Muscle of leg (tissue), 16 donors: ENCODE data around the gene NCDN. TPM values are rescaled to one million over a fixed set of nuclear protein-coding genes. Genes with fewer than 3 reads are reported as not detected.

Experiments used
- DNase-seq: peaks from one replicate; pipeline ENCODE4 v3.0.0; 2013
- H3K27ac ChIP-seq: one replicate; pipeline ENCODE4 v1.5.1; 2013; ENCODE audit warnings: mild to moderate bottlenecking, low read length, control low read depth
- H3K27me3 ChIP-seq: one replicate; pipeline ENCODE4 v1.6.1; 2013; ENCODE audit warnings: low read length; ENCODE audit not compliant: control insufficient read depth, insufficient read depth
- H3K36me3 ChIP-seq: one replicate; pipeline ENCODE4 v1.6.1; 2013; ENCODE audit warnings: low read length; ENCODE audit not compliant: control insufficient read depth, insufficient read depth
- H3K4me1 ChIP-seq: one replicate; pipeline ENCODE4 v1.6.1; 2013; ENCODE audit warnings: low read length; ENCODE audit not compliant: control insufficient read depth, insufficient read depth
- H3K4me3 ChIP-seq: one replicate; pipeline ENCODE4 v1.5.1; 2013; ENCODE audit warnings: low read length, control low read depth
- H3K9me3 ChIP-seq: replicated peaks from 2 replicates; pipeline ENCODE4 v1.6.1; 2013; ENCODE audit warnings: low read depth, low read length; ENCODE audit not compliant: control insufficient read depth
- WGBS: methylation state at CpG from one replicate; pipeline ENCODE4 v1.1.5; 2013; ENCODE audit warnings: missing lambda C conversion rate; ENCODE audit not compliant: insufficient coverage; 5-methylcytosine and 5-hydroxymethylcytosine counted together
- long read RNA-seq, 11 donors: transcript quantifications; one replicate each; lab custom pipeline, GENCODE V29; 2026
- polyA plus RNA-seq, 8 donors: library from polyadenylated mRNA; unstranded; fragments of 120-200 nt; gene quantifications; one replicate each; pipeline versions ENCODE4 v1.2.1 to v1.2.3, GENCODE V29; 2013; ENCODE audit warnings: inconsistent platforms in 1 of 8, low replicate concordance in 1 of 8; ENCODE audit not compliant: insufficient read length in 8 of 8, insufficient read depth in 1 of 8
- total RNA-seq: library from RNA; stranded (reverse); fragments of 120-200 nt; gene quantifications from one replicate; pipeline ENCODE4 v1.2.4, GENCODE V29; 2013

Gene NCDN, protein sequence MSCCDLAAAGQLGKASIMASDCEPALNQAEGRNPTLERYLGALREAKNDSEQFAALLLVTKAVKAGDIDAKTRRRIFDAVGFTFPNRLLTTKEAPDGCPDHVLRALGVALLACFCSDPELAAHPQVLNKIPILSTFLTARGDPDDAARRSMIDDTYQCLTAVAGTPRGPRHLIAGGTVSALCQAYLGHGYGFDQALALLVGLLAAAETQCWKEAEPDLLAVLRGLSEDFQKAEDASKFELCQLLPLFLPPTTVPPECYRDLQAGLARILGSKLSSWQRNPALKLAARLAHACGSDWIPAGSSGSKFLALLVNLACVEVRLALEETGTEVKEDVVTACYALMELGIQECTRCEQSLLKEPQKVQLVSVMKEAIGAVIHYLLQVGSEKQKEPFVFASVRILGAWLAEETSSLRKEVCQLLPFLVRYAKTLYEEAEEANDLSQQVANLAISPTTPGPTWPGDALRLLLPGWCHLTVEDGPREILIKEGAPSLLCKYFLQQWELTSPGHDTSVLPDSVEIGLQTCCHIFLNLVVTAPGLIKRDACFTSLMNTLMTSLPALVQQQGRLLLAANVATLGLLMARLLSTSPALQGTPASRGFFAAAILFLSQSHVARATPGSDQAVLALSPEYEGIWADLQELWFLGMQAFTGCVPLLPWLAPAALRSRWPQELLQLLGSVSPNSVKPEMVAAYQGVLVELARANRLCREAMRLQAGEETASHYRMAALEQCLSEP
- total RNA-seq (9.9 TPM), polyA plus RNA-seq (10 to 100 TPM; 15.2 to 20.0 (median 16.3) TPM)
- long read RNA-seq, donor 1: 0 reads
- long read RNA-seq, donor 2: 0 reads
- long read RNA-seq, donor 3, partial matches to known transcripts: 0 of 2 reads
- long read RNA-seq, donor 3, other reads (novel, unspliced or antisense): 0 of 2 reads
- long read RNA-seq, donor 4, partial matches to known transcripts: 0 of 3 reads
- long read RNA-seq, donor 4, other reads (novel, unspliced or antisense): 0 of 3 reads
- long read RNA-seq, donor 5, partial matches to known transcripts: 0 of 6 reads
- long read RNA-seq, donor 5, other reads (novel, unspliced or antisense): 0 of 6 reads
- long read RNA-seq, donor 6, partial matches to known transcripts: 0 of 3 reads
- long read RNA-seq, donor 6, other reads (novel, unspliced or antisense): 0 of 3 reads
- long read RNA-seq, donor 7, partial matches to known transcripts: 11 of 12 reads
- long read RNA-seq, donor 7, other reads (novel, unspliced or antisense): 0 of 12 reads
- long read RNA-seq, donor 8: 0 reads
- long read RNA-seq, donor 9: 0 reads
- long read RNA-seq, donor 10, partial matches to known transcripts: 0 of 1 reads
- long read RNA-seq, donor 10, other reads (novel, unspliced or antisense): 0 of 1 reads
- long read RNA-seq, donor 11, partial matches to known transcripts: 0 of 1 reads
- long read RNA-seq, donor 11, other reads (novel, unspliced or antisense): 0 of 1 reads

DNA sequence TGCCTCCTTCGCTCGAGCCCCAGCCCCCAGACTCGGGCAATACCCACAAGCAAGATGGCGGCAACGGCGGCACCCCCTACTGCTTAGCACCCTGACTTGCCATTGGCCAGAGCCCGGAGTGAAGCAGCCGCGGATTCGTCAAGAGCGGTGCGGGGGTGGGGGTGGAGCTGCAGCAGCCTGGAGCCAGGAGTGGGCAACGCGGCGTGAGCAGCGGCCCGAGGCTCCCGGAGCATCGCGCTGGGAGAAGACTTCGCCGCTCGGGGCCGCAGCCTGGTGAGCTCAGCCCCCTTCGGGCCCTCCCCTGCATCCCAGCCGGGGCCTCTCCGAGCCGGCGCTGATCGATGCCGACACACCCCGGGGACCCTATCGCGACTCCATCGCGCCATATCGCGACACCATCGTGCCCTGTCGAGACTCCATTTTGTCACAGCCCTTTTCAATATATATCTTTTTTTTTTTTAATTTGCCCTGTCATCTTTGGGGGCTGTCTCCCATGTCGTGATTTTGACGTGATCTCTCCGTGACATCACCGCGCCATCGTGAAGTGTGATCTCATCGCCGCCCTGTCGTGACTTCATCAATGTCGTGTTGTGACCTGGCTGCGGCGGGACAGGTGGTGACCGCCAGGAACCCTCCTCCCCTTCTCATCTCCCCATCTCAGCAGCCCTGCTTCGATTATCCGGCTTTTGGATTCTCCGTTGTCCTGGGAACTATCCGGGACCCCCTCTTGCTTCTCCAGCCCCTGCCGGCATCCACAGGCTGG lies at the start of gene NCDN:
Gene NCDN, plus strand, starts transcription at position 189 of the 763 bp plus-strand sequence. Its CDS starts 392 bp downstream, at position 581.
- no peaks in the 10 kb centered on the region for H3K9me3 ChIP-seq
- WGBS: under 1% methylated on average over 52 of the region's 58 CpGs
- H3K4me1 ChIP-seq: peaks cover 45% of the 10 kb centered on the region
- DNase-seq: peak; percentile 99
- peak within 1 kb of the TSS; percentile 84 for H3K4me3 ChIP-seq
- H3K36me3 ChIP-seq: peaks cover 18% of the 10 kb centered on the region
- H3K27me3 ChIP-seq: no peaks in the 10 kb centered on the region
- H3K27ac ChIP-seq: peak within 1 kb of the TSS; percentile 92

DNA sequence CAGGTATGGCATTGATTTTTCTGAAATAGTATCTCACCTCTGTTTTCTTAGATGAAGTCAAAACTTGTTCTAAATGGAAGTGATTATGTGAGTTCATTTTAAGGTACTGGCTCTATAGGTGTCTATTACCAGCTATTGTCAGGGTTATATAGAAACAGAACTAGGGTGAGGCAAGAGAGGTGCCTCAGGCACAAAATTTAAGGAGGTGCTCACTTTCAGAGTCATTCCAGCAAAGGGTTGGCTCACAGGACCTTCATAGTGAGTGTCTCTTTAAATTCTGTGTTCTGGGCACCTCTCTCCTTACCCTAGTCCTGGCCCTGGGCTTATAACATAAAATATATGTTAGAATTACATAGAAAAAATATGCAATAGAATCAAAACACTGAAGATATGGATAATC lies 49.7 kb upstream of the NCDN start:
- Histone ChIP-seq H3K4me1 (no peaks in the 10 kb centered on the region), H3K36me3 (peaks cover 14% of the 10 kb centered on the region), H3K27ac (no peak overlapping the region), H3K27me3 (no peaks in the 10 kb centered on the region), H3K4me3 (no peak overlapping the region), H3K9me3 (no peaks in the 10 kb centered on the region)
- no peak for DNase-seq

DNA sequence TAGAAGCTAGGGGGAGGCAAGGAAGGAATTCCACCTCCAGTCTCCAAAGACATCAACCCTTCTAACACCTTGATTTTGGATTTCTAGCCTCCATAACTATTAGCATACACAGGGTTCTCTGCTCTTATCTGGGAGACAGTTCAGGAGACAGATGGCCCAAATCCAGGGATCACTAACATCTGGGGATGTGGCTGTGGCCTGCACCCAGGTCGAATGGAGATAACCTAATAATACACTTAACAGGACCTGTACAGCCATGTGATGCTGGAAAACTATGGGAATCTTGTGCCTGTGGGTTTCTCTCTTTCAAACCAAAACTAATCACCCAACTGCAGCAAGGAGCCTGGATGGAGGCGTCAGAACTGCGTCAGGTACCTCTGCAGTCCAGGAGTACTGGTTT lies 48.0 kb upstream of the NCDN start:
- no CpG with 5 or more reads among the region's 3 CpGs for WGBS
- Histone ChIP-seq H3K27me3 (no peaks in the 10 kb centered on the region), H3K9me3 (no peaks in the 10 kb centered on the region), H3K27ac (no peak overlapping the region), H3K36me3 (peaks cover 14% of the 10 kb centered on the region), H3K4me1 (no peaks in the 10 kb centered on the region), H3K4me3 (no peak overlapping the region)
- DNase-seq: no peak

DNA sequence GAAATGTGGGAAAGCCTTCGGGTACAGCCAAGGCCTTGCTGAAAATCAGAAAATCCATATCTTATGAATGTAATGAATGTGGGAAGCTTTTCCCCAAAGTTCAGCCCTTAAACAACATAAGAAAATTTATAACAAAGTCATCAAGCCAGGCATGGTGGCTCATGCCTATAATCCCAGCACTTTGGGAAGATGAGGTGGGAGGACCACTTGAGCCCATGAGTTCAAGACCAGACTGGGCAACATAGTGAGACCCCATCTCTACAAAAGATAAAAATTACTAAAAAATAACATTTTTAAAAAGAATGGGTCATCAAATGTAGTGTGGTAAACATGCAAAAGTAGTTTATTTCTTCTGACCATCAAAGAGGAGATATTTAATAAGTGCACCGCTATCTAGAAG lies 46.3 kb upstream of the NCDN start:
- H3K4me1 ChIP-seq: no peaks in the 10 kb centered on the region
- no peak for DNase-seq
- H3K9me3 ChIP-seq: peaks cover under 1% of the 10 kb centered on the region
- H3K27me3 ChIP-seq: no peaks in the 10 kb centered on the region
- WGBS: no CpG with 5 or more reads among the region's 2 CpGs
- peaks cover 6% of the 10 kb centered on the region for H3K36me3 ChIP-seq
- no peak overlapping the region for H3K4me3 ChIP-seq
- H3K27ac ChIP-seq: no peak overlapping the region

DNA sequence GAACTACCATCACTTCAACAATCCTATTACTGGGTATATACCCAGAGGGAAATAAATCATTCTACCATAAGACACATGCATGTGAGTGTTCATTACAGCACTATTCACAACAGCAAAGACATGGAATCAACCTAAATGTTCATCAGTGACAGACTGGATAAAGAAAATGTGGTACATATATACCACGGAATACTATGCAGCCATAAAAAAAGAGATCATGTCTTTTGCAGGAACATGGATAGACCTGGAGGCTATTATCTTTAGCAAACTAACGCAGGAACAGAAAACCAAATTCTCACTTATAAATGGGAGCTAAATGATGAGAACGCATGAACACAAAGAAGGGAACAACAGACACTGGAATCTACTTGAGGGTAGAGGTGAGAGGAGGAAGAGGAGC lies 39.4 kb upstream of the NCDN start:
- no peak for DNase-seq
- no peaks in the 10 kb centered on the region for H3K27me3 ChIP-seq
- H3K4me3 ChIP-seq: no peak overlapping the region
- H3K36me3 ChIP-seq: no peaks in the 10 kb centered on the region
- H3K27ac ChIP-seq: no peak overlapping the region
- H3K9me3 ChIP-seq: peaks cover 9% of the 10 kb centered on the region
- WGBS: no CpG with 5 or more reads among the region's 3 CpGs
- no peaks in the 10 kb centered on the region for H3K4me1 ChIP-seq

DNA sequence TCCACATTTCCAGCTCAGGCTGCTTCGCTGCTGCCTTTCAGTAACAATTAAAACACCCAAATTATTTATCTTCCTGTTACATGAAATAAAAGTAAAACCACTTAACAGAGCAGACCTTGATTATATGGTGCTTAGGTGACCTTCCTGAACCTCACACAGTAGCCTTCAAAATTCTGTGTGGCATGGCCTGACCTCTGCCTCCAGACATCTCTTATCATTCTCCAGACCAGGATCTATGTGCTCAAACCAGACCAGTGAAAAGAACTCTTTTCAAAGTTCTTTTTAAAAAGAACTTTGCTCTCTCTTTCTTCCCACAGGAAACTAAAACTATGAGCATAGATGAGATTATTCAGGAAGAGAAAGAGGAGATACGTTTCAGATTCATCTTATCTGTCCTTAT lies 38.2 kb upstream of the NCDN start:
- Histone ChIP-seq H3K27ac (no peak overlapping the region), H3K9me3 (peaks cover 9% of the 10 kb centered on the region), H3K4me3 (no peak overlapping the region), H3K27me3 (no peaks in the 10 kb centered on the region), H3K4me1 (no peaks in the 10 kb centered on the region), H3K36me3 (no peaks in the 10 kb centered on the region)
- DNase-seq: no peak
- WGBS: no CpG with 5 or more reads among the region's 2 CpGs

DNA sequence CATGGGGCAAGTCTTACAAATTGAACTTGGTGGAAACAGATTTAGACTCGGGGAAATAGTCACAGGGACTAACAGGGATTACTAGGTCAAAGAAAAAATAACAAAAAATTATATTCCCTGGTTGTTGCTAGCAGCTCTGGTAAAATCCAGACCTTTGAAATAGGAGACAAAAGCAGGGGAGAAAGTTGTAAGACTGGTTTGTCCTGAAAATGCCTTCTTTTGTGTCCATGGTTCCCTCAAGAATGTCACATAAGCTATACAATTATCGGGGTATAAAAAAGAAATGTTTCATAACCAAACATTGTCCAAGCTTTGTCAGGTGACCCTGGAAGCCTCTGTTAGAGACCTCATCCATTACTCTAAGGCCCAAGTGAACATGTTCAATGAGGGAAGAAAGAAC lies 33.5 kb upstream of the NCDN start:
- Histone ChIP-seq H3K27me3 (no peaks in the 10 kb centered on the region), H3K4me1 (no peaks in the 10 kb centered on the region), H3K9me3 (peaks cover 3% of the 10 kb centered on the region), H3K4me3 (no peak overlapping the region), H3K36me3 (no peaks in the 10 kb centered on the region), H3K27ac (no peak overlapping the region)
- DNase-seq: no peak
- no CpG with 5 or more reads among the region's 2 CpGs for WGBS

DNA sequence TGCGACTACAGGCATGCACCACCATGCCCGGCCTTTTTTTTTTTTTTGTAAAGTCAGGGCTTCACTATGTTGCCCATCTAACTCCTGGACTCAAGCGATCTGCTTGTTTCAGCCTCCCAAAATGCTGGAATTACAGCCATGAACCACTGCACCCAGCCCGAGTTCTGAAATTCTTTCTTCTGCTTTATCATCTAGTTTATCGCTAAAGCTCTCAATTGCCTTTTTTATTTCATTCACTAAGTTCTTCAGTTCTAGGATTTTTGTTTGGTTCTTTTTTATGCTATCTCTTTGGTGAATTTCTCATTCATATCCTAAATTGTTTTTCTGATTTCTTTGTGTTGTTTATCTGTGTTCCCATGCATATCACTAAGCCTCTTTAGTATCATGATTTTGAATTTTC lies 27.4 kb upstream of the NCDN start:
- H3K4me3 ChIP-seq: no peak overlapping the region
- no peak overlapping the region for H3K27ac ChIP-seq
- no peaks in the 10 kb centered on the region for H3K4me1 ChIP-seq
- peaks cover 9% of the 10 kb centered on the region for H3K36me3 ChIP-seq
- H3K27me3 ChIP-seq: no peaks in the 10 kb centered on the region
- WGBS: 67% methylated on average over 3 of the region's 5 CpGs
- peaks cover 18% of the 10 kb centered on the region for H3K9me3 ChIP-seq
- DNase-seq: no peak

DNA sequence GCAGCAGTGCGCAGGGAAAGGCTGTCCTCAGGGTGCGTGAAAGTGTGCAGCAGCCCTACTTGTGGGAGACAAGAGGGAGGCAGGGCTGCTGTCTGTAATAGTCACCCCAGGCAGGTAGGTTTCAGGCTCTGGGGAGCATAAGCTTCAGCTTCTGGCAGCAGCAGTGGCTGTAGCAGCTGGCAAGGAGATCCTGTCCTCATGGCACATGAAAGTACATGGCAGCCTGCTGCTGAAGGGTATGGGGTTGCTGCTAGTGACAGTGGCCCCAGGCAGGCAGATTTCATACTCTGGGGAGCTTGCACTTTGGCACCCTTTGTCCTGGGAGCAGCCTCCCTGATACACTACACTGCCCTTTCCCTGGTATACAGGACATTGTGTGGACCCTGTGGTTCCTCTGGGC lies 26.7 kb upstream of the NCDN start:
- Histone ChIP-seq H3K27me3 (no peaks in the 10 kb centered on the region), H3K27ac (no peak overlapping the region), H3K4me3 (no peak overlapping the region), H3K36me3 (peaks cover 9% of the 10 kb centered on the region), H3K9me3 (peaks cover 18% of the 10 kb centered on the region), H3K4me1 (no peaks in the 10 kb centered on the region)
- no peak for DNase-seq
- 100% methylated on average over 2 of the region's 2 CpGs for WGBS
